Natural killer cell treated with Interleukin-12 subunit alpha and Interleukin-12 subunit beta and Interleukin-15 and Interleukin-18, amount 100 ng/mL, for 72 hours (primary cell): ENCODE measurements around the gene SOCS1. TPM values are rescaled to one million over a fixed set of nuclear protein-coding genes. Genes with fewer than 3 reads are reported as not detected.

Source experiments
- ATAC-seq, 2 donors: fragments of 150-1000 bp; cut with Tn5 transposase in 1 of 2; sonication (Bioruptor Pico), chemical (Tn5 transposase) in 1 of 2; 2 replicates each; pipeline ENCODE4 v1.10.0; 2021
- DNase-seq: peaks from one replicate; pipeline ENCODE4 v3.0.0; 2022; ENCODE audit warnings: low spot score
- H3K27ac Mint-ChIP-seq, 2 donors: 1 replicate in 1 of 2; 2 replicates in 1 of 2; pipeline ENCODE4 v1.8.0; 2022; ENCODE audit warnings: mixed read lengths in 2 of 2, mild to moderate bottlenecking in 1 of 2, moderate library complexity in 1 of 2
- H3K27me3 Mint-ChIP-seq, 2 donors: 1 replicate in 1 of 2; 2 replicates in 1 of 2; pipeline ENCODE4 v1.8.0; 2022; ENCODE audit warnings: mixed read lengths in 2 of 2
- H3K36me3 Mint-ChIP-seq: one replicate; pipeline ENCODE4 v1.8.0; 2022; ENCODE audit warnings: mixed read lengths
- H3K4me1 Mint-ChIP-seq, 2 donors: 1 replicate in 1 of 2; 2 replicates in 1 of 2; pipeline ENCODE4 v1.8.0; 2022; ENCODE audit warnings: low read depth in 2 of 2, mixed read lengths in 2 of 2, mild to moderate bottlenecking in 1 of 2
- H3K4me3 Mint-ChIP-seq: one replicate; pipeline ENCODE4 v1.8.0; 2022; ENCODE audit warnings: mixed read lengths
- H3K9me3 Mint-ChIP-seq: 2 replicates; pipeline ENCODE4 v1.8.0; 2022; ENCODE audit warnings: mixed read lengths
- total RNA-seq, 2 donors: library from RNA; stranded (reverse); gene quantifications; one replicate each; pipeline ENCODE4 v1.2.3, GENCODE V29; 2022

SOCS1 gene
- total RNA-seq, 2 donors from 2014 or later, result 199 to 299 TPM

DNA sequence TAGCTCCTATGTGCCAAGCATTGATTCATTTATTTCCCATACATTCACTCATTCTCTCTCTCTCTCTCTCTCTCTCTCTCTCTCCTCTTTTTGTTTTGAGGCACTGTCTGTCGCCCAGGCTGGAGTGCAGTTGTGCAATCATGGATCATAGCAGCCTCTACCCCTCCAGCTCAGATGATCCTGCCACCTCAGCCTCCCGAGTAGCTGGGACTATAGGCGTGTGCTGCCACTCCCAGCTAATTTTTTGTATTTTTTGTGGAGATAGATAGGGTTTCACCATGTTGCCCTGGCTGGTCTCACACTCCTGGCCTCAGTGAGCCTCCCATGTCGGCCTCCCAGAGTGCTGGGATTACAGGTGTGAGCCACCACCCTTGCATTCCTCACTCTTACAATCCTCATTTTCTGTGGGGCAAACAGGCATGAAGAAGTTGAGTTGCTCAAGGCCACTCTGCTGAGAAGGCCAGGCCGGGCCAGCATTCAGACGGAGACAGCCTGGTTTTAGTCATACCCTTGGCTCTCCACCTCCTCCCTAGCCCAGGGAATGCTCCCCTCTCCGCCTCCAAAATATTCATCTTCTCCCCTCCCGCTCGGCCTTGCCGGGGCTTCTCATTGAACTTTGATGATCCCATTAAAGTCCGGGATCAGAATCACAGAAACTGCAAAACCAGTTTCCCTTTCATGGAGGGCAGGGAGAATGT, 21.0 kb upstream of the SOCS1 start:
- ATAC-seq (no peak), DNase-seq (no peak)
- H3K36me3 Mint-ChIP-seq, result no peaks in the 10 kb centered on the region
- no peak overlapping the region for H3K27ac Mint-ChIP-seq
- no peaks in the 10 kb centered on the region for H3K9me3 Mint-ChIP-seq
- no peak overlapping the region for H3K4me3 Mint-ChIP-seq
- peaks cover 9 to 20% of the 10 kb centered on the region in 2 donors for H3K27me3 Mint-ChIP-seq
- H3K4me1 Mint-ChIP-seq, result no peaks in the 10 kb centered on the region

DNA sequence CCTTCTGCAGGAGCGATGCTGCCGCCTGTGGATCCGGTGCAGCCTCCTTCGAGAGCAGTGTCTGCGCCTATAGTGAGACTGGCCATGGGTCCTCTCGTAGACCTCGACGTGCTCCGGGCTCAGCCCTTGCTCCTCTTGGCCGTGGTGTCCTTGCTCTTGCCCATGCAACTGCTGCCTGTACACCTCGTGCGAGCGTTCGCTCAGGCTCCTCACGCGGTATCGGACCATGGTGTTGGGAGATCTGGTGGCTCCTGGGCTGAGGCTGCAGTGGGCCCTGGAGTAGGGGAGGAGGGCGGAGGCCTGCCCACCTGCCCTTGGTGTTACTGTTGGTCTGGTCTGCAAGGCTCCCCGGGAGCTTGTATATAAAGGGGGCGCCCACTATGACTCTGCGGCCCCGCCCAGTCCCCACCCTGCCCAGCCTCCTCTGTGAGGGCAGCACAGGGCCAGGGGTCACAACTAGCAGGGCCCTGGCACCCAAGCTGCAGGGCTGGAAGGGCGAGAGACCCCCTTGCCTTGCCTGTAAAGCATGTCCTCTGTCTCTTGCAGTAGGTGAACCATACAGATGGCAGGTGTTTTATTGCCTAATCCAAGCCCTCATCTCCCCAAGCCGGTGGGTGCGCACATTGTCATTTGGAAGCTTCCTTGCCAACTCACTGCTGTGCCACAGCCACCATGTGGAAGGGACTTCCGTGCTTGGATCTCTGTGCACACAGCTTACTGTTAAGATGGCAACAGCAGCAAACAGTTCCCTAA, 20.3 kb upstream of the SOCS1 start, which contains the start of gene PRM2:
TSS of gene PRM2 (minus strand) at position 338 of the 753 bp plus-strand sequence. CDS start at position 228, 110 bp downstream.
- Mint-ChIP-seq H3K4me3 (no peak within 1 kb of the TSS), H3K27ac (no peak within 1 kb of the TSS), H3K36me3 (no peaks in the 10 kb centered on the region), H3K9me3 (no peaks in the 10 kb centered on the region), H3K4me1 (no peaks in the 10 kb centered on the region), H3K27me3 (peaks cover 7 to 18% of the 10 kb centered on the region in 2 donors)
- ATAC-seq (peak in 1 of 2 donors; percentile 5), DNase-seq (no peak)

DNA sequence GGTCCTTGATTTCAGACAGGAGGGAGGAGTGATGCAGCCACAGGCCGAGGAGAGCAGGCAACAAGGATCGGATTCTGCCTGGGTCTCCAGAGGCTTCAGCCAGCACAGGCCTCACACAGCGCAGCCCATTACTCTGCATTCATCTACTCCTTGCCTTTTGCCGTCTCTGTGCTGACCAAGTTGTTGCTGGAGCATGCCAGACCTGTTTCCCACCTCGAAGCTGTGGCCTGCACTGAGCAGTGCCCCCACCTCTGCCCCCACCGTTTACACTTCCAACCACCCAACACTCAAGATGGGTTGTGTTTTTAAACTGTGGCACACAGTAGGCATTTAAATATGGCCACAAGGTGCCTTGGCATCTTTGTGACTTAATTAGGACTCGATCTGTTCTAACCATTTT, 19.0 kb upstream of the SOCS1 start:
- Mint-ChIP-seq H3K4me3 (no peak overlapping the region), H3K4me1 (no peaks in the 10 kb centered on the region), H3K9me3 (no peaks in the 10 kb centered on the region), H3K27ac (no peak overlapping the region), H3K27me3 (peaks cover 18 to 21% of the 10 kb centered on the region in 2 donors), H3K36me3 (no peaks in the 10 kb centered on the region)
- DNase-seq, result no peak
- ATAC-seq, result no peak

DNA sequence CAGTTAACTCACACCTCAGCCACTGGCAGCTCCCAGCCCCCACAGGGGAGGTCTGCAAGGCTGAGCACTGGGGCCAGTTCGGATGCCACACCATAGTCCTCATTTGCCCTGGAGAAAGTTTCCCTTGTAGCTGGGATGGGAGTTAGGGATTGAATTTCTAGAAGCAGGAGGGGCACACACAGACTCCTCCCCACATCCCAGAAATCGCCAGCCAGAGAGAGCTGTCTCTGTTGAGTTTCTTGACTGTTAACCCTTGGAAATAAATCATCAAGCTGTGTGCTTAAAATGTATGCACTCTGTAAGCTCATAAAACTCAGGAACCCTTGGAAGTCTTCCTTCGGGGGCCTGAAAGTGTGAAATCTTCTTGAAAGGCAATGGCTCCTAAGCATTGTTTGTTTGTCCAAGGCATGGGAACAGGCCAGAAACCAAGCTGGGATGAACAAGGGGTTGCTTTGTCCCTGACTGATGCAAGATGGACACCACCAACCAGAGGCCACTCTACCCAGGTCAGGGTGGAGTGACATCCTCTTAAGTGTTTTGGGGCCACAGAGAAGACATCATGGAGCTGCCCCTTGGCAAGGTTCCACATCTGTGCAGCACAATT, 17.8 kb upstream of the SOCS1 start:
- DNase-seq (no peak), ATAC-seq (no peak)
- H3K4me3 Mint-ChIP-seq, result no peak overlapping the region

DNA sequence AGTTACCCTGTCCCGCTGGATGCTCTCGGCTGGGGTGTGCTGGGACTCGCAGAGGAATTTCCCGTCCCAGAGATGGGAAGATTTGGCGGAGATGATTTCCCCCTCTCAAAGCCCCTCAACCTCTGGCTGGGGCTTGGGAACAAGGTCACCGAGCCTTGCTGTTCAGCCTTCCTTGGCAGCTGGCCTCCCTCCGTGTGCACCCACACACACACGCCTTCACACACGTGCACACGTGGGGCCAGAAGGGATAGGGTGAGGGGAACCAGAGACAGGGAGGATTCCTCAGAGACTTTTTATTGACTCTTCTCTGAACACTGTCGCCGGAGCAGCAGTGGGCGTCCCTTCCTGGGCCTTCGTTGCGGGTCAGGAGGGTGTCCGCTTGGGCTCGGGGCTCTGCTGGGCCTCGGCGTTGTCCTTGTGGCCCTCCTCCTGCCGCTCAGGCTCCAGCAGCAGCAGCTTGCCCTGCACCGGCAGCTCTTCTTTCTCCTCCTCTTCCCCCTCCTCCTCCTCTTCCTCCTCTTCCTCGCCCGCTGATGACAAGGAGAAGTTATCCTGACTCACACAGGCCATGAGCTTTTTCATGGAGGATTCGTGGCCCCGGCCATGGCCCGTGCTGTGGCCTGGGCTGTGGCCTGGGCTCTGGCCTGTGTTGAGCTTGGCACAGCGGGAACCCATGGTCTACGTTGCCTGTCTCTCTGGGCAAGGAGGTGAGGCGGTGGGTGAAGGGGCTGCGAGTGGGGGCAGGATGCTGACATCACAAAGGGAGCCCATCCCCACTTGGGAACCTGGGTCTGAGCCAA, 17.1 kb upstream of the SOCS1 start, which contains the start of gene PRM3:
TSS of gene PRM3 (minus strand) at position 709 of the 800 bp plus-strand sequence. CDS start at position 675, 34 bp downstream.
- ATAC-seq, result no peak
- Mint-ChIP-seq H3K4me1 (no peaks in the 10 kb centered on the region), H3K27me3 (peaks cover 27 to 29% of the 10 kb centered on the region in 2 donors), H3K9me3 (no peaks in the 10 kb centered on the region), H3K4me3 (no peak within 1 kb of the TSS), H3K27ac (no peak within 1 kb of the TSS), H3K36me3 (no peaks in the 10 kb centered on the region)
- no peak for DNase-seq

More for the DNA sequence above, 17.8 kb upstream of the SOCS1 start:
- no peaks in the 10 kb centered on the region for H3K9me3 Mint-ChIP-seq
- H3K4me1 Mint-ChIP-seq, result no peaks in the 10 kb centered on the region
- H3K36me3 Mint-ChIP-seq, result no peaks in the 10 kb centered on the region
- H3K27me3 Mint-ChIP-seq, result peaks cover 21 to 22% of the 10 kb centered on the region in 2 donors
- no peak overlapping the region for H3K27ac Mint-ChIP-seq

DNA sequence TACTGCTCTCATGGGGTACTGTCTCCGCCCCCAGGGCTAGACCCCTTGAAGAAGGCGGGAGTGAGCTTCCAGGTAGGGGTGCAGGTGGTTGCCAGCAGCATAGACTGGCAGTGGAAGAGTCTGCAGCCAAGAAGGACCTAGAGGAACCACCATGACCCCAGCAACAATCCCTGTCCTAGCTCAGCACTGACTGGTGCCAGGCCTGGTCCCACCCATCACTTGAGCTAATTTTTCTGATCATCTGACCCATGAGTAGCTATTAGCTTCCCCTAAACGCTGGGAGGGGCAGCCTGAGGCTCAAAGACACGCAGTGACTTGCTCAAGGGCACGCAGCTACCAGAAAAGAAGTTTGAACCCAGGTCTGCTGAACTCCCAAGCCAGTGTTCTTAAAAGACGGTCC, 16.5 kb upstream of the SOCS1 start:
- Mint-ChIP-seq H3K4me3 (no peak overlapping the region), H3K36me3 (no peaks in the 10 kb centered on the region), H3K4me1 (no peaks in the 10 kb centered on the region), H3K27ac (no peak overlapping the region), H3K27me3 (peaks cover 28 to 35% of the 10 kb centered on the region in 2 donors), H3K9me3 (no peaks in the 10 kb centered on the region)
- DNase-seq, result no peak
- ATAC-seq, result no peak

DNA sequence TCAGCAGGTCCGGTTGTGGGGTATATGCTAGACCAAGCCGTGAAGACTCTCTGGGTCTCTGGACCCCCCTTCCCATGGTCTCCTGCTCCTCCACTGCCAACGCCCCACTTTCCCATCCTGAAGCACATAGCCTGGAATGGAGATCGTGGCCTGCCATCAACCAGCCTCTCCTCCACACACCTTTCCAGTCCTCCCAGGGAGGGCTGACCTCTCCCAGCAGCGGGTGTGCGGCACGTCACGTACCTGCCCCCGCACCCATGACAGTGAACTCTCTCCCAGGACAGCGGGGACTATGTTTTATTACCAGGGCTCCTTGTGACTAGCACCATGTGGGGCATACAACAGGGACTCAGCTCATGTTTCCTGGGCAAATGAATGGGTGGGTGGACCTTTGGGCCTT, 15.6 kb upstream of the SOCS1 start:
- Mint-ChIP-seq H3K4me1 (no peaks in the 10 kb centered on the region), H3K27me3 (peaks cover 22 to 29% of the 10 kb centered on the region in 2 donors), H3K36me3 (no peaks in the 10 kb centered on the region), H3K27ac (no peak overlapping the region), H3K4me3 (no peak overlapping the region), H3K9me3 (no peaks in the 10 kb centered on the region)
- no peak for DNase-seq
- no peak for ATAC-seq

DNA sequence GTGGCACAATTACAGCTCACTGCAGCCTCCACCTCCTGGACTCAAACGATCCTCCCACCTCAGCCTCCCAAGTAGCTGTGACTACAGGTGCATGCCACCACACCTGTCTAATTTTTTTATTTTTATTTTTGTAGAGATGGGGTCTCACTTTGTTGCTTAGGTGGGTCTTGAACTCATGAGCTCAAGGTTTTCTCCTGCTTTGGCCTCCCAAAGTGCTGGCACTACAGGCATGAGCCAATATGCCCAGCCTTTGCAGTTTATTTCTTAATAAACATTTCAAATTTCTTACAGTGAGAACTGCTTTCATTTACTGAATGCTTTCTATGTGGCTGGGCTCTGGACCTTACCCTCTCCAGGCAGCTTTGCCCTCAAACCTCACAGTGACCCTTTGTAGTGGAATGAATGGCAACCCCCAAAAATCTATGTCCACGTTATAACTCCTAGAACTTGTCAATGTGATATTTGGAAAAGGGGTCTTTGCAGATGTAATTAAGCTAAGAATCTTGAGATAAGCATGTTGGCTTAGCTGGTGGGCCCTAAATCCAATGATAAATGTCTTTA, 14.7 kb upstream of the SOCS1 start:
- Mint-ChIP-seq H3K4me1 (no peaks in the 10 kb centered on the region), H3K27me3 (peaks cover 22 to 28% of the 10 kb centered on the region in 2 donors), H3K9me3 (no peaks in the 10 kb centered on the region), H3K36me3 (no peaks in the 10 kb centered on the region), H3K27ac (peak overlapping the region in 1 of 2 donors; percentile 30), H3K4me3 (no peak overlapping the region)
- no peak for DNase-seq
- ATAC-seq, result no peak

DNA sequence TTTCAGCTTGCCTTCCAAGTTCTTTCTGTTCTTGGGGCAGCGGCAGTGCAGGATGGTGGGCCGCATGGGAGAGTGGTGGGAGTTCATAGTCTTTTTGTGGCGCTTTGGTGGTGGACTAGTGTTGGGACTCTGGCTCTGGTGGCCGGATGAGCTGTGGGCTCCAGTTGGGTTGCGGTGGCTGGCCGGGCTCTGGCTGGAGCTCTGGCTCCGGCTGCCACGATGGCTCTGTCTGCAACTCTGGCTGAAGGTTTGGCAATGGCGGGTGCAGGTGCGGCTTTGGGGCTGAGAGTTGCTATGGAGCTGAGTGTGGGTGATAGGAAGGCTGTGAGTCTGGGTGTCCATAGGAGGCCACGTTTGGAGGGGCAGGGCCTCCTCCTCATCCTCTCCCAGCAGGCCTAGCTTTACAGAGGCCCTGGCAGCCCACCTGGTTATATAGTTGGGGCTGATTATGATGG, 12.9 kb upstream of the SOCS1 start, which contains the start of gene TNP2:
TSS of gene TNP2 (minus strand) at position 405 of the 455 bp plus-strand sequence. CDS start at position 342, 63 bp downstream.
- ATAC-seq (no peak), DNase-seq (no peak)
- H3K4me3 Mint-ChIP-seq, result no peak within 1 kb of the TSS
- H3K27me3 Mint-ChIP-seq, result peaks cover 16 to 28% of the 10 kb centered on the region in 2 donors
- H3K4me1 Mint-ChIP-seq, result peaks cover 8 to 9% of the 10 kb centered on the region in 2 donors
- H3K9me3 Mint-ChIP-seq, result no peaks in the 10 kb centered on the region
- H3K36me3 Mint-ChIP-seq, result no peaks in the 10 kb centered on the region
- no peak within 1 kb of the TSS for H3K27ac Mint-ChIP-seq

DNA sequence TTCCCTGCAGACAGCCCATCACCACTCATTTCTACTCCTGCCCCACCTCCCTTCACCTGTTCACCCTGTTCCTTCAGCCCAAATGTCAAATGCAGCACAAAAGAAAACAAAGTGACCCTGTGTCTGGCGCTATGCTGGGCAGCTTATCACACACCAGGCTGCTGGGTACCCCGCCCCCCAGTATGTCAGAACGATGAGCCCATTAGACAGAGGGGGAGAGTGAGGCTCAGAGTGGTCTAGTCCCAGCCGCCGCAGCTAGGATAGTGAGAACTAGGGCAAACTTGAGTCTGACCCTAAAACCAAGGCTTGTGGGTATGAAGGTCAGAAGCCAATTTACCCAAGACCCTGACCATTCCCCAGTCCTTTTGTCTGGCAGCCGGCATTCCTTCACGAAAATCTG, 9.1 kb upstream of the SOCS1 start:
- Mint-ChIP-seq H3K9me3 (no peaks in the 10 kb centered on the region), H3K4me1 (peaks cover 22 to 29% of the 10 kb centered on the region in 2 donors), H3K27ac (no peak overlapping the region), H3K27me3 (peaks cover 18 to 23% of the 10 kb centered on the region in 2 donors), H3K4me3 (no peak overlapping the region), H3K36me3 (no peaks in the 10 kb centered on the region)
- DNase-seq, result no peak
- ATAC-seq, result no peak

DNA sequence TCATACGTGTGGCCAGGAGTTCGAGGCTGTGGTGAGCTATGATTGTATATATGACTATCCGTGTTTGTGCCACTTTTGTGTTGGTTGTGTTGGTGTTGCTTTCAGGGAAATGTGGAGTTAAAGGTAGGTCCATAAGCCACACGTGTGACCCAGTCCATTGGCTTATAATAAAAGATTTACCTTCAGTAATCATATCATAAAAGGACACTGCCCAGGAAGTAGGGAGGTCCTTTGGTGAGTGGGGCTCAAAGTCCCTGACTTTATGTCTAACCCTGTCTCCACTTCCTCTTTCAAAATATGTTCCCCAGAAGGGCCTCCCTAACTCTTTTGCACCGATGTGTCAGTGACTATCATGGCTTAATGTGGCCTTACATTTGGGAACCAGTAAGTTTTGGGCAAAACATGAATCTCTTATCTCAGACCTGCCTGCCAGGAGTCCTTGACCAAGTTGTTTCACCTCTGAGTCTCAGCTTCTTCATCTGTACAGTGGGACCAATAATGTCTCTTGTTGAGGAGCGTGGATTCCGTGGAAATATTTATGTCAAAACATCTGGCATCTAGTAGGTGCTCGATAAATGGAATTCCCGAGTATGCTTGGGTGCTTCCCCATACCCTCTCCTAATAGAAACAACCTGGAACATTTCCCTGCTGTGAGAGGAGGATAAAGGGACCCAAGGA, 8.3 kb upstream of the SOCS1 start:
- Mint-ChIP-seq H3K4me1 (peaks cover 29 to 38% of the 10 kb centered on the region in 2 donors), H3K36me3 (no peaks in the 10 kb centered on the region), H3K27ac (peak overlapping the region; percentile 48 to 58), H3K27me3 (peaks cover 14 to 26% of the 10 kb centered on the region in 2 donors), H3K4me3 (peak overlapping the region; percentile 56), H3K9me3 (no peaks in the 10 kb centered on the region)
- ATAC-seq (peak in 1 of 2 donors; percentile 3), DNase-seq (no peak)

DNA sequence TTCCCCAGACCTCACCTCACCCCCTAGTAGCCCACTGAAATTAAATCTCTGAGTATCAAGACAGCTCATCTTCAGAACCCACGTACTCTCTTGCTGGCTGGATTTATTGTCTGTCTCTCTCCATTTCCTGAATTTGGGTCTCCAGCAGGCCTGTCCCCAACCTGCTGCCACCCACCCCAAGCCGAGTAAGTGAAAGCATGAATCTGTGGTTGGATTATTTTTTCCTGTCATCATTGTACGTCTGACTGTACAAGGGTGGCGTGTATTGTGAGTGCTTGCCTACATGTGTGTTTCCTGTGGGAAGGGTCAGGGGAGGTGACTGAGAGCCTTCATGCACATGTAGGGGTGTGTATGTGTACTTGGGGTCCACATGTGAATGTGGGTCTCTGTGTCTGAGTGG, 7.7 kb upstream of the SOCS1 start:
- ATAC-seq (peak; percentile 81 to 86), DNase-seq (no peak)
- Mint-ChIP-seq H3K4me1 (peaks cover 34 to 43% of the 10 kb centered on the region in 2 donors), H3K4me3 (peak overlapping the region; percentile 56), H3K27me3 (peaks cover 12 to 26% of the 10 kb centered on the region in 2 donors), H3K9me3 (no peaks in the 10 kb centered on the region), H3K36me3 (no peaks in the 10 kb centered on the region), H3K27ac (peak overlapping the region; percentile 48 to 58)
